22Rv1 (cell line): ENCODE measurements around the gene PMP22.

Experiments used
- ZFX ChIP-seq: fragments of 450-650 bp; IDR thresholded peaks from 2 replicates; pipeline ENCODE4 v1.6.1; 2017; ENCODE audit warnings: antibody characterized with exemption, borderline replicate concordance
- TF ChIP-seq, protein P1 (sequence below): fragments of 450-650 bp; IDR thresholded peaks from 2 replicates; pipeline ENCODE4 v1.5.1; 2017; ENCODE audit warnings: mild to moderate bottlenecking

- TF ChIP-seq, protein P1, sequence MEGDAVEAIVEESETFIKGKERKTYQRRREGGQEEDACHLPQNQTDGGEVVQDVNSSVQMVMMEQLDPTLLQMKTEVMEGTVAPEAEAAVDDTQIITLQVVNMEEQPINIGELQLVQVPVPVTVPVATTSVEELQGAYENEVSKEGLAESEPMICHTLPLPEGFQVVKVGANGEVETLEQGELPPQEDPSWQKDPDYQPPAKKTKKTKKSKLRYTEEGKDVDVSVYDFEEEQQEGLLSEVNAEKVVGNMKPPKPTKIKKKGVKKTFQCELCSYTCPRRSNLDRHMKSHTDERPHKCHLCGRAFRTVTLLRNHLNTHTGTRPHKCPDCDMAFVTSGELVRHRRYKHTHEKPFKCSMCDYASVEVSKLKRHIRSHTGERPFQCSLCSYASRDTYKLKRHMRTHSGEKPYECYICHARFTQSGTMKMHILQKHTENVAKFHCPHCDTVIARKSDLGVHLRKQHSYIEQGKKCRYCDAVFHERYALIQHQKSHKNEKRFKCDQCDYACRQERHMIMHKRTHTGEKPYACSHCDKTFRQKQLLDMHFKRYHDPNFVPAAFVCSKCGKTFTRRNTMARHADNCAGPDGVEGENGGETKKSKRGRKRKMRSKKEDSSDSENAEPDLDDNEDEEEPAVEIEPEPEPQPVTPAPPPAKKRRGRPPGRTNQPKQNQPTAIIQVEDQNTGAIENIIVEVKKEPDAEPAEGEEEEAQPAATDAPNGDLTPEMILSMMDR = no peak
- TF ChIP-seq ZFX = no peak
Observed at GRCh38 chr17:15265131-15265530, at the start of gene PMP22.
